B cell (primary cell): ENCODE measurements around the gene MED26.

Experiments used
- EZH2 ChIP-seq: IDR thresholded peaks from 2 replicates; pipeline ENCODE4 v1.6.1; 2012; ENCODE audit warnings: borderline replicate concordance, low read depth, mild to moderate bottlenecking, moderate library complexity, low read length; ENCODE audit not compliant: insufficient read depth, poor library complexity, severe bottlenecking
- TF ChIP-seq, protein P1 (sequence below): fragments of 200-600 bp; IDR thresholded peaks from one replicate; pipeline ENCODE4 v1.8.0; 2022; ENCODE audit warnings: antibody characterized with exemption, mild to moderate bottlenecking

DNA sequence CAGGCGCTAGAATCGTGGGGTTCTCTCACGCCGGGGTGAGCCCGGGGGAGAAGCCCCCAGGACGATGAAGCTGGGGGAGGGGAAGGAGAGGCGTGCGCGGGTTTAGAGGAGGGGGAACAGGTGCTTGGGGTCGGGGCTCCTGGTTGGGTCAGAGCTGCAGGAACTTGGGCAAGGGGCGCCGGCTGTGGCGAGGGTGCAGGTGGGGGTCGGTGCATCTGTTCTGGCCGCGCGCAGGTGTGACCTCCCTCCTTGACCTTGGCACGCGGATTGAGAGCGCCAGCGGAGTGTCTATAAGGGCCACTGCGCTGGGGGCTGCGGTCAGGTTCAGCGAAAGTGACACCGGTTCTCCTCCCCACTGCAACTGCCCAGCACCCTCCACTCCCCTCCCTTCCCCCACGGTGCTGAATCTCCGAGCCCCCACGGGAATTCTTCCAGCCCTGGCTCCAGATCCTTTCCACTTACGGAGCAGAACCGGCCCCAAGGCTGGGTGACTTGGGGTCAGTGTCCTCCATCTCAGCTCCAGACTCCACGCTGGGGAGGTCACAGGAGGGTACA is 33.6 kb upstream of the MED26 start:
- TF ChIP-seq, protein P1, sequence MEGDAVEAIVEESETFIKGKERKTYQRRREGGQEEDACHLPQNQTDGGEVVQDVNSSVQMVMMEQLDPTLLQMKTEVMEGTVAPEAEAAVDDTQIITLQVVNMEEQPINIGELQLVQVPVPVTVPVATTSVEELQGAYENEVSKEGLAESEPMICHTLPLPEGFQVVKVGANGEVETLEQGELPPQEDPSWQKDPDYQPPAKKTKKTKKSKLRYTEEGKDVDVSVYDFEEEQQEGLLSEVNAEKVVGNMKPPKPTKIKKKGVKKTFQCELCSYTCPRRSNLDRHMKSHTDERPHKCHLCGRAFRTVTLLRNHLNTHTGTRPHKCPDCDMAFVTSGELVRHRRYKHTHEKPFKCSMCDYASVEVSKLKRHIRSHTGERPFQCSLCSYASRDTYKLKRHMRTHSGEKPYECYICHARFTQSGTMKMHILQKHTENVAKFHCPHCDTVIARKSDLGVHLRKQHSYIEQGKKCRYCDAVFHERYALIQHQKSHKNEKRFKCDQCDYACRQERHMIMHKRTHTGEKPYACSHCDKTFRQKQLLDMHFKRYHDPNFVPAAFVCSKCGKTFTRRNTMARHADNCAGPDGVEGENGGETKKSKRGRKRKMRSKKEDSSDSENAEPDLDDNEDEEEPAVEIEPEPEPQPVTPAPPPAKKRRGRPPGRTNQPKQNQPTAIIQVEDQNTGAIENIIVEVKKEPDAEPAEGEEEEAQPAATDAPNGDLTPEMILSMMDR, result no peak
- TF ChIP-seq EZH2, result no peak
